GM12873 (cell line): Measurements from ENCODE around the gene SLC29A3.

Source experiments
- TF ChIP-seq, protein P1 (sequence below): IDR thresholded peaks from 2 replicates; pipeline ENCODE4 v1.5.1; 2012; ENCODE audit warnings: low read depth, mild to moderate bottlenecking, moderate library complexity, low read length, control low read depth; ENCODE audit not compliant: insufficient read depth; ENCODE audit errors: missing control alignments

The SLC29A3 gene

DNA sequence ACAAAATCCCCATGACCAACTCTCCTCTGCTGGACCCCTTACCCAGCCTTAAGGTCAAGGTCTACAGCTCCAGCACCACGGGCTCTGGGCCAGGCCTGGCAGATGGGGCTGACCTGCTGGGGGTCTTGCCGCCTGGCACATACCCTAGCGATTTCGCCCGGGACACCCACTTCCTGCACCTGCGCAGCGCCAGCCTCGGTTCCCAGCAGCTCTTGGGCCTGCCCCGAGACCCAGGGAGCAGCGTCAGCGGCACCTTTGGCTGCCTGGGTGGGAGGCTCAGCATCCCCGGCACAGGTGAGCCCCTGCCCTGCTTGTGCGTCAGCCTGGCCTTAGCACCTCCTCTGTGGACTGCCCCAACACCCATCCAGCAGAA is 27.5 kb upstream of the SLC29A3 start:
- TF ChIP-seq, protein P1, sequence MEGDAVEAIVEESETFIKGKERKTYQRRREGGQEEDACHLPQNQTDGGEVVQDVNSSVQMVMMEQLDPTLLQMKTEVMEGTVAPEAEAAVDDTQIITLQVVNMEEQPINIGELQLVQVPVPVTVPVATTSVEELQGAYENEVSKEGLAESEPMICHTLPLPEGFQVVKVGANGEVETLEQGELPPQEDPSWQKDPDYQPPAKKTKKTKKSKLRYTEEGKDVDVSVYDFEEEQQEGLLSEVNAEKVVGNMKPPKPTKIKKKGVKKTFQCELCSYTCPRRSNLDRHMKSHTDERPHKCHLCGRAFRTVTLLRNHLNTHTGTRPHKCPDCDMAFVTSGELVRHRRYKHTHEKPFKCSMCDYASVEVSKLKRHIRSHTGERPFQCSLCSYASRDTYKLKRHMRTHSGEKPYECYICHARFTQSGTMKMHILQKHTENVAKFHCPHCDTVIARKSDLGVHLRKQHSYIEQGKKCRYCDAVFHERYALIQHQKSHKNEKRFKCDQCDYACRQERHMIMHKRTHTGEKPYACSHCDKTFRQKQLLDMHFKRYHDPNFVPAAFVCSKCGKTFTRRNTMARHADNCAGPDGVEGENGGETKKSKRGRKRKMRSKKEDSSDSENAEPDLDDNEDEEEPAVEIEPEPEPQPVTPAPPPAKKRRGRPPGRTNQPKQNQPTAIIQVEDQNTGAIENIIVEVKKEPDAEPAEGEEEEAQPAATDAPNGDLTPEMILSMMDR: no peak

DNA sequence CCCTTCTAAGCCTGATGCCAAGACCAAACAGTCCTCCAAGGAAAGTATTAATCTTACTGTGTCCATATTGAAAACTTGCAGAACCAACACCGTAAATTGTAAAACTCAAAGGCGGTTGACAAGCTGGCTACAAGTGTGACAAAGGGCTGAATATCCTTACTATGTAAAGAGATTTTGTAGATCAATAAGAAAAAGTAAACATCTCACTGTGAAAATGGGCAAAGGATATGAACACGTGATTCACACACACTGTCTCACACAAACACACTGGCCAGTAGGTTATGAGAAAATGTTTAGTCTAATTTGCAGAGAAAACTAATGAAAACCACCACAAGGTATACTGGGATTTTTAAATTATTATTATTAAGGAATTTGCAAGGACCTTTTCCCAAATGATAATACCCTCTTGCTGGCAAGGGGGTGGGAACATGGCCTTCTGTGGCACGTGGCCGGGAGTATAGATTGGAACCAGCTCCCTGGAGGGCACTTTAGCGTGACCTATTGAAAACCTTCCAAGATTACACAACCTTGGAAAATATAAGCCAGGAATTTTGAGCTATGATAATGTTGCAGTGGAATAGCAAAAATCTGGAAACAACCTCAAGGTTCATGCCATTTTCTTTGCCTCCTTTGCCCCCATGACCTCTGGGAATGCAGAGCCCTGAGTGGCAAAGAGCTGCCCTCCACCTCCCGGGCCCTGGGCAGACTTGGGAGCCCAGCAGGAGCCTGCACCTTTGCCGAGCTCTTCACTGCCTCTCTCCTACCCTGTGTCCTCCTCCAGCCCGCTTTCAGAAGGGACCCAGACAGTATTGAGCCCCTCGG is 26.2 kb upstream of the SLC29A3 start:
- TF ChIP-seq, protein P1: no peak

DNA sequence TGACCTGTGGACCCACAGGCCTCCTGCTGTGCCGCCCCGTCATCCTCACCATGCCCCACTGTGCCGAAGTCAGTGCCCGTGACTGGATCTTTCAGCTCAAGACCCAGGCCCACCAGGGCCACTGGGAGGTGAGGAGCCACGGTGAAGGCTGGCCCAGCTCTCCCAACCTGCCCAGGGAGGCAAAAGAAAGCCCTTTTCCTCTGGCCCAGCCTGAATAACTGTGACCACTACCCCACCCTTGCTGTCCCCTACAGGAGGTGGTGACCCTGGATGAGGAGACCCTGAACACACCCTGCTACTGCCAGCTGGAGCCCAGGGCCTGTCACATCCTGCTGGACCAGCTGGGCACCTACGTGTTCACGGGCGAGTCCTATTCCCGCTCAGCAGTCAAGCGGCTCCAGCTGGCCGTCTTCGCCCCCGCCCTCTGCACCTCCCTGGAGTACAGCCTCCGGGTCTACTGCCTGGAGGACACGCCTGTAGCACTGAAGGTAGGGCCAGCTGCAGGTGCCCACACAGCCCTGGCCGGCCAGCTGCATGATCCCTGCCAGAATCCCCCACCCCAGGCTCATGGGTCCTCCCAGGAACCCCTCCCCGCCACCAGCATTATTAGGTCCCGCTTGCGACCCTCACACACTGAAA is 25.5 kb upstream of the SLC29A3 start:
- TF ChIP-seq, protein P1: no peak

DNA sequence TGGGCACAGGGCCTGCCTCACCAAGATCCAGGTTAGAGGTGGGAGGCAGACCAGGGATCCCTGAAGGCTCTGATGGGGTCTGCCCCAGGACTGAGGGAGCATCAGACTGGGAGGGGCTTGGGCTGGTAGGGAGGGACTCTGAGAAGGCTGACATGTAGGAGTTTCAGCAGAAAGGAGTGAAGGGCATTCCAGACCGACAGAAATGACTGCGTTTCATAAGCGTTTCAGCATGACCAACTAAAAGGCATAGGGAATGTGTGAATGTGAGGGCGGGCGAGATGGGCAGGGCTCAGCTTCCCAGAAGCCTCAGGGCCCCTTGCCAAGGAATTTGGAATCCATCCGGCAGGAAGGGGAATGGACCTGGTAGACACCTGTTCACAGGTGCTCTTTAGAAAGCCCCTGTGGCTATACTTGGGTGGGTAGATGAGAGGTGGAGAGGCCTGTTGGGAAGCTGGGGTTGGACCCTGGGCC is 24.9 kb upstream of the SLC29A3 start:
- TF ChIP-seq, protein P1: no peak

DNA sequence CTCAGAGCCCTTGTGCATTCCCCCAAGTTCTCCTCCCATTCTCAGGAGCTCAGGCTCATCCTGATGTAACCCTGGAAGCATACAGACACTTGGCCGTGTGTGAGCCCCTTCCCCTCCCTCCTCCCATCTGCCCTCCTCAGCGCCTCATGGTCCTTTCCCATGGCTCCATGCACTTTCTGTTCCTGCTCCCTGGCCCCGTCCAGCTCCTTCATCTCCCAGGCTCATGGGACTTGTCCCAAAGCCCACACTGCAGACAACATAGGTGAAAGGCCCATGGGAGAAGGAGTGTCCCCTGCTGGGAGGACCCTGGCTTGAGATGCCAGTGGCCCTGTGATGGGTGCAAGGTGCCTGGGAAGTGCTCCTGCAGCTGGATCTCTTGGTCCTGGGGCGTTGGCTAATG is 24.2 kb upstream of the SLC29A3 start:
- TF ChIP-seq, protein P1: no peak

DNA sequence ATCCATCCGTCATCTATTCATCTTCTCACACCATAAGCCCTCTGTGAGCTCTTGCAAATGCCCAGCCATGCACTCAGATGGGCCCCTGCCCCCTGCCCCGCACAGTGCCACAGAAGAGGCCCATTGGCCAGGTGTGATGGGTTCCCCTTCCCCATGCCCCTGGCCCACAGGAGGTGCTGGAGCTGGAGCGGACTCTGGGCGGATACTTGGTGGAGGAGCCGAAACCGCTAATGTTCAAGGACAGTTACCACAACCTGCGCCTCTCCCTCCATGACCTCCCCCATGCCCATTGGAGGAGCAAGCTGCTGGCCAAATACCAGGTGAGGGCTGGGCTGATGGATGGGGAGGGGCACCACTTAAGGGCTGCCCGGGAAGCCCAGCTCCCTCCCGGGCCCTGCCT is 23.4 kb upstream of the SLC29A3 start:
- TF ChIP-seq, protein P1: no peak

DNA sequence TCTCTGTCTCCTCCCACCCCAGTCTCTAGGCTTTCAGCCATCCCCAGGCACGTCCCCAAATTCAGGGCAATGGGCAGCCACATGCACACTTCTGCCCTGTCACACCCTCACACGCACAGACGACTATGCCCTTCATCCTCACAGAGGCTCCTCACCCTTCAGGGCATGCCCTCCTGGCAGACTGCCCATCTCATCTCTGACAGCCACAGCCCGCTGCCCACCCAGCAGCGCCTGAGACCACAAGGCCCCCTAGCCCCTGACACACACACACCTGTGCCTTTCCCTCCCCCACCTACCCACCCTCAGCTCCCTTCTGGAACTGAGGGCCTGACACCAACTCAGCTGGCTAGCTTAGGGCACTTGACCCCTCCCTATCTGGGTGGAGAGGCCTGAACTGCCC is 23.0 kb upstream of the SLC29A3 start:
- TF ChIP-seq, protein P1: no peak
